ENCODE measurements around the gene RAB30.

RAB30 gene

DNA sequence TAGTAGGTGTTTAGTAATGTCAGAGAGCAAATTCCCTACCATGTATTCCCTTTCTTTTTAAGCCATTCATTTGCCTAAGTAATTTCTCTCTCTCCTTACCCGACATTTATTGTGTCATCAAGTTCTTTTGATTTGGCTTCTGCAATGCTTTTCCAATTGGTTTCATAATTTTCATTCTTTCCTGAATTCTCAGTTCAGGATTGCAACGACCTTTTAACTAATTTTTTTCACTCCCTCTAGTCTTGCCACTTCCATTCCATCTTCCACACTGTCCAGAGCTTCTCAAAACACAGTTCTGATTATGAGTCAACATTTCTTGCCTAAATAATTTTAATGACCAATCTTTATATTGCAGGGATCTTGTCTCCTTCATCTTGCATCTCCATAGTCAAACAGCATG lies 41.2 kb upstream of the RAB30 start:
- TF ChIP-seq, protein P1, sequence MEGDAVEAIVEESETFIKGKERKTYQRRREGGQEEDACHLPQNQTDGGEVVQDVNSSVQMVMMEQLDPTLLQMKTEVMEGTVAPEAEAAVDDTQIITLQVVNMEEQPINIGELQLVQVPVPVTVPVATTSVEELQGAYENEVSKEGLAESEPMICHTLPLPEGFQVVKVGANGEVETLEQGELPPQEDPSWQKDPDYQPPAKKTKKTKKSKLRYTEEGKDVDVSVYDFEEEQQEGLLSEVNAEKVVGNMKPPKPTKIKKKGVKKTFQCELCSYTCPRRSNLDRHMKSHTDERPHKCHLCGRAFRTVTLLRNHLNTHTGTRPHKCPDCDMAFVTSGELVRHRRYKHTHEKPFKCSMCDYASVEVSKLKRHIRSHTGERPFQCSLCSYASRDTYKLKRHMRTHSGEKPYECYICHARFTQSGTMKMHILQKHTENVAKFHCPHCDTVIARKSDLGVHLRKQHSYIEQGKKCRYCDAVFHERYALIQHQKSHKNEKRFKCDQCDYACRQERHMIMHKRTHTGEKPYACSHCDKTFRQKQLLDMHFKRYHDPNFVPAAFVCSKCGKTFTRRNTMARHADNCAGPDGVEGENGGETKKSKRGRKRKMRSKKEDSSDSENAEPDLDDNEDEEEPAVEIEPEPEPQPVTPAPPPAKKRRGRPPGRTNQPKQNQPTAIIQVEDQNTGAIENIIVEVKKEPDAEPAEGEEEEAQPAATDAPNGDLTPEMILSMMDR (IDR thresholded peaks at IDR 0.05; ENCODE audit: low read depth, low read length), result no peak
- no peak for DNase-seq (ENCODE audit: extremely low read depth, low read depth)

DNA sequence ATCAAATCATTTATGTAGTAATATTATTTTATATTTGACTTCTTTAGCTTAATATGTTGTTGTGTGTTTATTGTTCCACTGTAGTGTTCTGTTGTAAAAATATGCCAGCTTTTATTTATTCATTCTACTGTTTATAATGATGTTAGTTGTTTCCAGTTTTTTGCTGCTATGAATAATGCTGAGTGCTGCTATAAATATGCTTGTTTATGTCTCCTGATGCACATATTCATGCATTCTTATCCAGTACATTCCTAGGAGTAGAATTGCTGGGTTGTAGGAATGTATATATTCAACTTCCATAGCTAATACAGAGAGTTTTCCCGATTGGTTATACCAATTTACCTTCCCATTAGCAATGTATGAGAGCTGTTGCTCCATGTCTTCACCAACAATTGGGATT lies 33.5 kb upstream of the RAB30 start:
- TF ChIP-seq, protein P1 (IDR thresholded peaks at IDR 0.05; ENCODE audit: low read depth, low read length), result no peak
- no peak for DNase-seq (ENCODE audit: extremely low read depth, low read depth)

DNA sequence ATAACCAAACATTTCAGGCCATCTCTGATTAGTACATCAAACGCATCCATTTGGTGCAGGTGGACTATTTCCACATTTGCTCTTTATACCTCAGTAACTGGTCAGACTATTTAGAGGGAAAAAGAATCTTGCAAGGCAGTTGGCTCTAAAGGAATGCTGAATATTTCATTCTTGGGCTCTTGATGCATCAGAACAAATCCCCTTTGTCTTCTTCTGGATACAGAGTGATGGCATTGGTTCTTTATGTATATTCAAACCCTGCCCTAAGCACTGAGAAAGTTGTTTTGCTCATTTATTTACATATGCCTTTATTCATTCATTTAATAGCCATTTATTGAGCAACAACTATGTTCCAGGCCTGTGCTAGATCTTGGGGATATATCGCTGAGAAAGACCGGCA lies 31.1 kb upstream of the RAB30 start:
- no peak for DNase-seq (ENCODE audit: extremely low read depth, low read depth)
- TF ChIP-seq, protein P1 (IDR thresholded peaks at IDR 0.05; ENCODE audit: low read depth, low read length), result no peak

DNA sequence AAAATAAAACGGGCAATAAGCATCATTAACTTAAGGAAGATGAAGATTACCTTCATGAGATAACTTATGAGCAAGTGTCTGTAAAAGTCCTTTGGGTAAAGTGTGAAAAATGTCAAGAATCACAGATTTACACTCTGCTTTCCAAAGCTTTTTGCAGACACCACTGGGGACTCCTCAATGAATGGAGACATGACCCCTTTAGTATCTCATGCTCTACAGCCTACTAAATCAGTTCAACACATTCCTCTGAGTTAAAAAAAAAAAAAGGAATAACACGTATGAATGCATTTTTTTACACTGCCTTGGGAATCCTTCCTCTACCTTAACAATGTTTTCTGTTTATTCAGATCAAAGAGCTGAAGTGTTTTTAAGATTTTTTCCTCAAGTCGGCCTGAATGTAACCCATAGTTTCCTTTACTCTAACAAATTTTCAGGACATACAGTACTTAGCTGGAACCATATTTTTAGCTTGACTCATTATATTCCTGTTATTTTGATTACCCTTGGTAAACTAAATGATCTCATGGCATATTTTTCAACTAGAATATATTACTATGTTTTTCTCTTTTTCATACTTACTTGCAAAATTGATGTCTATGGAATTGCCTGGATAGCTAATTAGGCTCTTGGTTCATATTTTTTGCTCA lies 25.9 kb upstream of the RAB30 start:
- TF ChIP-seq, protein P1 (IDR thresholded peaks at IDR 0.05; ENCODE audit: low read depth, low read length), result no peak
- DNase-seq (ENCODE audit: extremely low read depth, low read depth), result no peak

DNA sequence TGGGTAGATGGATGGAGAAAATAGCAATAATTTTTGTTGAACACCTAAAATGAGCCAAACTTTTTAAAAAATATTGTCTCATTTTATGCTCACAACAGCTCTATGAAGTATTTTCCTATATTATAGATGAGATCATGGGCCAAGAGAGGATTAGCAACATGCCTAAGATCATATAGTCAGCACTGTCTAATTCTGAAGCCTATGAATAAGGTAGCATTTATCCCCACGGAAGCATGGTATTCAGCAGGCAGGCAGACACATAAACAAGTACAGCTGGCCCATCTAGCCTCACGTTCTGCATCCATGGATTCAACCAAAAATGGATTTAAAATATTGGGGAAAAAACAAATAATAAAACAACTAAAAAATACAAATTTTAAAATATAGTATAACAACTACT lies 21.9 kb upstream of the RAB30 start:
- TF ChIP-seq, protein P1 (IDR thresholded peaks at IDR 0.05; ENCODE audit: low read depth, low read length), result no peak
- no peak for DNase-seq (ENCODE audit: extremely low read depth, low read depth)

DNA sequence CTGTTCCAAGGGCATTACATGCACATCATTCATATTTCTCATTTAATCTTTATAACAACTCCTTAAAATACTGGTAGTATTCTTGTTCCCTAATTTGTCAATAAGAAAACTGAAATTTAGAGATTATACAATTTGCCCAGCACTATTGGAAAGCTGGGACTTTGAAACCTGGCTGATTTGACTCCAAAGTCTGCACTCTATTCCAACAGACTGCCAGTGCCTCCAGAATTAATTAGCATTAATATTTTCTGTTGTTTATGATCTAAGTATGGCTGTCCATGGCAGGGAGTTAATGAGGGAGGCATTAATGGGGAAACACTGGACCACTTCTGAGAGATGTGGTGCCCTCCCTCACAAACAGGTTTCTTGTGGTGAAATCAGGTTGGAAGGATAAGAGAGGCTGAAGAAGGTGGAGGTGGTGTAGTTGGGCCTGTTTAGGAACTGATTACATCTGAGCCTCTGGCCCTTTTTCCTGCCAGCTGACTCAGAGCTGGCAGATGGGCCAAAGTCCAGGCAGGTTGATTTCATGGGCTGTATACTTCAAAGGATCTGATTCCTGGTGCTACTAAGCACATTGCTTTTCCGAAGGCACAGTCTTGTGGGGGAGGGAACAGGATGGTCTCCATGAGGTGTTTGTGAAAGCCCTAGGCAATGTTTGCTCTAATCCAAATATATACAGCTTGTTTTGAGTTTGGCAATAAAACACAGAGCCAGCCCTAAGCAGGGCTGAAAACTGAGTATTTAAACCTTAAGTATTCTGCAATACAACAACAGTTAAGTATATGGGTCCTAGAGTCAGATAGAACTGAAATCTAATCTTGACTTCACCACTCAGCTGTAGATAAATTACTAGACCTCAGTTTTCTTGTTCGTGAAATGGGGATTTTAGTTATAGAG lies 21.0 kb upstream of the RAB30 start:
- TF ChIP-seq, protein P1 (IDR thresholded peaks at IDR 0.05; ENCODE audit: low read depth, low read length), result no peak
- DNase-seq (ENCODE audit: extremely low read depth, low read depth), result no peak

DNA sequence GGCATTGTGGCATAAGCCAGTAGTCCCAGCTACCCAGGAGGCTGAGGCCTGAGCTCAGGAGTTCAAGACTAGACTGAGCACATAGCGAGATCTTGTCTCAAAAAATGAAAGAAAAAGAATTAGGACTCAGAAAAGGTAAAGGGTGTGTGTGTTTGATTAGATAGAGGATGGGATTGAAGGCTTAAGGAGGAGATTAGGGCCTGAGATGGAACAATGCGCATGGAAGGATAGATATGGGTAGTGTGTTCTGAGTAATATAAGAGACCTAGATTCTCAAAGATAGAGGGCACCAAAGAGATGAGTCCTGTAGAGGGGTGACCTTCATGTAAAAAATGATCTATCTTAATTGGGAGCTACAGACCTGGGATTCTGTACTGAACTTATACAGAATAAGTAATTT lies 17.3 kb upstream of the RAB30 start:
- TF ChIP-seq, protein P1 (IDR thresholded peaks at IDR 0.05; ENCODE audit: low read depth, low read length), result no peak
- DNase-seq (ENCODE audit: extremely low read depth, low read depth), result no peak
